ENCODE results near the gene NLGN1. TPM values are rescaled to one million over a fixed set of nuclear protein-coding genes. Genes with fewer than 3 reads are reported as not detected.

NLGN1 gene
- total and polyA plus RNA-seq, 2 experiments from 2014 or later: 5.3 to 10.9 TPM

DNA sequence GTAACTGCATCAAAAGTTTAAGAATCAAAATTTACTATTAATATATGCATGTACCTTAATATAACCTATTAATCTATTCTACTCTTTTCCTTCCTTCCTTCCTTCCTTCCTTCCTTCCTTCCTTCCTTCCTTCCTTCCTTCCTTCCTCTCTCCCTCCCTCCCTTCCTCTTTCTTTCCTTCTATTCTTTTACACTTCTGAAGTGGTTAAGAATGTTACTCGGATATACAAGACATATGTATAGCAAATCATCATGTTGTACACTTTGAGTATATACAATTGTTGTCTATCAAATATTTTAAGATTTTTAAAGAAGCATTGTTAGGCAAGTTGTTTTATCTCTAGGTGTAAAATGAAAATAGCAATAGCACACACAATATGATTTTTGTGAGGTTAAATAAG is 748.5 kb downstream of the NLGN1 start:
- H3K4me1 ChIP-seq (ENCODE audit: low read depth): no peaks in the 10 kb centered on the region
- H3K27ac ChIP-seq: no peak overlapping the region
- no peaks in the 10 kb centered on the region for H3K36me3 ChIP-seq
- H3K9me3 ChIP-seq (ENCODE audit: low read depth): no peaks in the 10 kb centered on the region
- H3K4me3 ChIP-seq: no peak overlapping the region
- no peaks in the 10 kb centered on the region for H3K27me3 ChIP-seq
- TF ChIP-seq, protein P1, sequence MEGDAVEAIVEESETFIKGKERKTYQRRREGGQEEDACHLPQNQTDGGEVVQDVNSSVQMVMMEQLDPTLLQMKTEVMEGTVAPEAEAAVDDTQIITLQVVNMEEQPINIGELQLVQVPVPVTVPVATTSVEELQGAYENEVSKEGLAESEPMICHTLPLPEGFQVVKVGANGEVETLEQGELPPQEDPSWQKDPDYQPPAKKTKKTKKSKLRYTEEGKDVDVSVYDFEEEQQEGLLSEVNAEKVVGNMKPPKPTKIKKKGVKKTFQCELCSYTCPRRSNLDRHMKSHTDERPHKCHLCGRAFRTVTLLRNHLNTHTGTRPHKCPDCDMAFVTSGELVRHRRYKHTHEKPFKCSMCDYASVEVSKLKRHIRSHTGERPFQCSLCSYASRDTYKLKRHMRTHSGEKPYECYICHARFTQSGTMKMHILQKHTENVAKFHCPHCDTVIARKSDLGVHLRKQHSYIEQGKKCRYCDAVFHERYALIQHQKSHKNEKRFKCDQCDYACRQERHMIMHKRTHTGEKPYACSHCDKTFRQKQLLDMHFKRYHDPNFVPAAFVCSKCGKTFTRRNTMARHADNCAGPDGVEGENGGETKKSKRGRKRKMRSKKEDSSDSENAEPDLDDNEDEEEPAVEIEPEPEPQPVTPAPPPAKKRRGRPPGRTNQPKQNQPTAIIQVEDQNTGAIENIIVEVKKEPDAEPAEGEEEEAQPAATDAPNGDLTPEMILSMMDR (IDR thresholded peaks at IDR 0.05; ENCODE audit: low read depth, low read length): no peak
- no peak for DNase-seq (ENCODE audit: low read depth in 1 of 2, low spot score in 1 of 2)

- Histone ChIP-seq H3K27ac (no peak overlapping the region), H3K4me3 (no peak overlapping the region), H3K9me3 (ENCODE audit: low read depth) (no peaks in the 10 kb centered on the region), H3K4me1 (ENCODE audit: low read depth) (no peaks in the 10 kb centered on the region), H3K36me3 (no peaks in the 10 kb centered on the region), H3K27me3 (no peaks in the 10 kb centered on the region)
- TF ChIP-seq, protein P1 (IDR thresholded peaks at IDR 0.05; ENCODE audit: low read depth, low read length): no peak
- no peak for DNase-seq (ENCODE audit: low read depth in 1 of 2, low spot score in 1 of 2)
These were observed 750.3 kb downstream of the NLGN1 start for GRCh38 chr3:174147798-174148197.

DNA sequence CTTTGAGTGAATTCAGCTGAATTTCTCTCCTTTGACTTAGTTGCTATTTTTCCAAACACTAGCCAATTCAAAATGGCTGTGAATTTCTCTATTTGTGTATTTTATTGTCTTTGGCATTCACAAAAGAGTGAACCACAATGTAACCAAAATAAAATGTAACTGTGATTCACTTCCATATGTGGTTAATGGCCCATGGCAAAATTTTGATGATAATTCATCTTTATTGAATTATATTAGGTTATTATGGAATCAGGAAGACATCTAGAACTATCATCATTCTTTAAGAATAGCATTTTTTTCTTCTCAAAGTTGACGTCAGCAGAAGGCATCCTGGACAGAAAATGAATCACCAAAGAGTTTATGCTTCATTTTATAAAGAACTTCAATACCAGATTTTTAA is 756.3 kb downstream of the NLGN1 start:
- no peak for DNase-seq (ENCODE audit: low read depth in 1 of 2, low spot score in 1 of 2)
- Histone ChIP-seq H3K27ac (no peak overlapping the region), H3K36me3 (no peaks in the 10 kb centered on the region), H3K4me3 (no peak overlapping the region), H3K4me1 (ENCODE audit: low read depth) (peaks cover 17% of the 10 kb centered on the region), H3K27me3 (no peaks in the 10 kb centered on the region), H3K9me3 (ENCODE audit: low read depth) (no peaks in the 10 kb centered on the region)
- TF ChIP-seq, protein P1 (IDR thresholded peaks at IDR 0.05; ENCODE audit: low read depth, low read length): no peak

GRCh38 chr3:174156200-174156599 is 758.7 kb downstream of the NLGN1 start:
- peak in 1 of 2 donors; percentile 5 for DNase-seq (ENCODE audit: low read depth in 1 of 2, low spot score in 1 of 2)
- no peaks in the 10 kb centered on the region for H3K36me3 ChIP-seq
- H3K4me3 ChIP-seq: no peak overlapping the region
- H3K4me1 ChIP-seq (ENCODE audit: low read depth): peaks cover 24% of the 10 kb centered on the region
- no peaks in the 10 kb centered on the region for H3K27me3 ChIP-seq
- TF ChIP-seq, protein P1 (IDR thresholded peaks at IDR 0.05; ENCODE audit: low read depth, low read length): no peak
- no peak overlapping the region for H3K27ac ChIP-seq
- H3K9me3 ChIP-seq (ENCODE audit: low read depth): no peaks in the 10 kb centered on the region

DNA sequence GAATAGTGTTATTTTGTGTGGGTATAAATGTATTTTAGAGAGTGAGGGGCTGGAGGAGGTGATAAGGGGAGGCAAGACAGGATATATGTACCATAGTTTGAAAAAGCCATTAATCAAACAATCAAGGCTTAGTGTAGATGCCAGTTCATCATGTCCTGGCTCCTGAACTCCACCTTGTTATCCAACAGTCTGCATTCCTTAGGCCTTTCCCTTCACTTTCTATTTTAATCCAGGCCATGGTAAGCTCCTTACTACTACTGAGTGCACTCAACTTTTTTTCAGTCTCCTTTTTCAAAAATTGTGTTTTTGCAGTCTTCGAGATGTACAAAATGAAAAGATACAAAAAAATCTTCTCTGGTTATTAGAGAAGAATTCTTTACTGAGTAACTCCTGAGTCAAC is 761.1 kb downstream of the NLGN1 start:
- Histone ChIP-seq H3K4me1 (ENCODE audit: low read depth) (peaks cover 24% of the 10 kb centered on the region), H3K27me3 (no peaks in the 10 kb centered on the region), H3K36me3 (no peaks in the 10 kb centered on the region), H3K4me3 (no peak overlapping the region), H3K9me3 (ENCODE audit: low read depth) (no peaks in the 10 kb centered on the region), H3K27ac (peak overlapping the region; percentile 49)
- DNase-seq (ENCODE audit: low read depth in 1 of 2, low spot score in 1 of 2): peak in 1 of 2 donors; percentile 25
- TF ChIP-seq, protein P1 (IDR thresholded peaks at IDR 0.05; ENCODE audit: low read depth, low read length): no peak

GRCh38 chr3:174159604-174160003 is 762.1 kb downstream of the NLGN1 start:
- TF ChIP-seq, protein P1 (IDR thresholded peaks at IDR 0.05; ENCODE audit: low read depth, low read length): no peak
- Histone ChIP-seq H3K9me3 (ENCODE audit: low read depth) (no peaks in the 10 kb centered on the region), H3K36me3 (no peaks in the 10 kb centered on the region), H3K4me1 (ENCODE audit: low read depth) (peaks cover 24% of the 10 kb centered on the region), H3K4me3 (no peak overlapping the region), H3K27ac (no peak overlapping the region), H3K27me3 (no peaks in the 10 kb centered on the region)
- no peak for DNase-seq (ENCODE audit: low read depth in 1 of 2, low spot score in 1 of 2)

Measured in cardiac muscle cell (in vitro differentiated cells and primary cell).